Left ventricle myocardium inferior (tissue), 1 donor: Measurements from ENCODE around the gene SPATA6. TPM values are rescaled to one million over a fixed set of nuclear protein-coding genes. Genes with fewer than 3 reads are reported as not detected.
A peak's percentile ranks its signal among the peaks of the same experiment; 100 is the strongest.
"Not testable (repeated sequence)": the region's sequence is repeated elsewhere in the genome, so short reads cannot be mapped to it uniquely, and the experiment has no call there.

Source experiments
- DNase-seq: peaks from one replicate; pipeline ENCODE4 v3.0.0-alpha.2; 2020
- H3K27ac ChIP-seq: fragments of 200-600 bp; replicated peaks from 2 replicates; pipeline ENCODE4 v1.8.0; 2021
- H3K27me3 ChIP-seq: fragments of 200-600 bp; 2 replicates; pipeline ENCODE4 v1.8.0; 2021; ENCODE audit warnings: low read depth
- H3K36me3 ChIP-seq: fragments of 200-600 bp; 2 replicates; pipeline ENCODE4 v1.8.0; 2021
- H3K4me1 ChIP-seq: fragments of 200-600 bp; 2 replicates; pipeline ENCODE4 v1.8.0; 2021
- H3K4me3 ChIP-seq: fragments of 200-600 bp; 2 replicates; pipeline ENCODE4 v1.8.0; 2021; ENCODE audit warnings: mild to moderate bottlenecking, moderate library complexity
- H3K9me3 ChIP-seq: fragments of 200-600 bp; replicated peaks from 2 replicates; pipeline ENCODE4 v1.8.0; 2021
- CTCF ChIP-seq: fragments of 200-600 bp; IDR thresholded peaks from 2 replicates; pipeline ENCODE4 v1.8.0; 2021; ENCODE audit warnings: antibody characterized with exemption, mild to moderate bottlenecking, borderline replicate concordance
- intact Hi-C: fragments of 100-400 bp; cut with micrococcal nuclease; formaldehyde crosslinking; loops from one replicate; pipeline ENCODE4 v1.11.0; 2022
- long read RNA-seq: library from polyadenylated mRNA; unstranded; transcript quantifications from one replicate; pipeline ENCODE4 v2.0.0, GENCODE V29; 2021
- total RNA-seq: library from RNA; stranded (reverse); fragmentation: NEBNext Ultra II Directional; extraction: Animal tissue kit (Norgen Biotek cat#: 25700); gene quantifications from one replicate; pipeline ENCODE4 v1.2.1, GENCODE V29; 2021
- donor health status: DM: no; HTN: yes; CAD: no; lungs with severe emphysema.

SPATA6 gene
- 9.3 TPM for total RNA-seq
- long read RNA-seq, partial matches to known transcripts, result 0 of 8 reads
- long read RNA-seq, other reads (novel, unspliced or antisense), result 8 of 8 reads

GRCh38 chr1:48471691-48472576, at the start of gene SPATA6:
SPATA6 (minus strand) TSS chr1:48472204; CDS start chr1:48472008, 196 bp downstream.
- peak; percentile 14 for TF ChIP-seq CTCF
- H3K9me3 ChIP-seq, result peaks cover 6% of the 10 kb centered on the region
- DNase-seq, result peak; percentile 98
- peak within 1 kb of the TSS; percentile 90 for H3K27ac ChIP-seq
- H3K4me1 ChIP-seq, result peaks cover 39% of the 10 kb centered on the region
- intact Hi-C loops, result no loop called here
- H3K27me3 ChIP-seq, result no peaks in the 10 kb centered on the region
- H3K4me3 ChIP-seq, result peak within 1 kb of the TSS; percentile 86
- no peaks in the 10 kb centered on the region for H3K36me3 ChIP-seq

DNA sequence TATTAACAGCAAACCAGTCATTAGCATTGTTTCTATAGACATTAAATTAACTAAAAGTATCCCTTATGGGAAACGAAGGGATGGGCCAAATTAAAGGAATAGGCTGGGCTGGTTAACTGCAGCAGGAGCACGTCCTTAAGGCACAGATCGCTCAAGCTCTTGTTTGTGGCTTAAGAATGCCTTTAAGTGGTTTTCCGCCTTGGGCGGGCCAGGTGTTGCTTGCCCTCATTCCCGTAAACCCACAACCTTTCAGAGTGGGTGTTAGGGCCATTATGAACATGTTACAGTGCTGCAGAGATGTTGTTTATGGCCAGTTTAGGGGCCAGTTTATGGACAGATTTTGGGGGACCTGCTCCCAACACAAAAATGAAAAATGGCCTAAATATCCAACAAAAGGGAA, 47.9 kb upstream of the SPATA6 start:
- H3K9me3 ChIP-seq, intact Hi-C loops: not testable (repeated sequence)

DNA sequence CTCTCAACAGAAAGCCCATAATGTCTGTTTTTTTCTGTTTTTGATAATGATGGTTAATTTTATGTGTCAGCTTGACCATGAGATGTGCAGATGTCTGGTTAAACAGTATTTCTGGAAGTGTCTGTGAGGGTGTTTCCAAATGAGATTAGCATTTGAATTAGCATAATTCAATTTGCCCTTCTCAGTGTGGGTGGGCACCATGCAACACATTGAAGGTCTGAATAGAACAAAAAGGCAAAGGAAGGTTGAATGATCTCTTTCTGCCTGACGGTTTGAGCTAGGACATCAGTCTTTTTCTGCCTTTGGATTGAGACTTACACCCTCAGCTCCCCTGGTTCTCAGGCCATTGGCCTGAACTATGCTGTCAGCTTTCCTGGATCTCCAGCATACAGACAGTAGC, 34.9 kb upstream of the SPATA6 start:
- intact Hi-C loops, result no loop called here
- Histone ChIP-seq H3K27ac (no peak overlapping the region), H3K27me3 (peaks cover 39% of the 10 kb centered on the region), H3K36me3 (no peaks in the 10 kb centered on the region), H3K4me1 (no peaks in the 10 kb centered on the region), H3K4me3 (no peak overlapping the region), H3K9me3 (no peaks in the 10 kb centered on the region)
- DNase-seq, result no peak
- TF ChIP-seq CTCF, result no peak

More for the DNA sequence above, 47.9 kb upstream of the SPATA6 start:
- H3K27me3 ChIP-seq, result peaks cover 19% of the 10 kb centered on the region
- DNase-seq, H3K27ac ChIP-seq, H3K4me1 ChIP-seq, H3K36me3 ChIP-seq, H3K4me3 ChIP-seq: not testable (repeated sequence)

DNA sequence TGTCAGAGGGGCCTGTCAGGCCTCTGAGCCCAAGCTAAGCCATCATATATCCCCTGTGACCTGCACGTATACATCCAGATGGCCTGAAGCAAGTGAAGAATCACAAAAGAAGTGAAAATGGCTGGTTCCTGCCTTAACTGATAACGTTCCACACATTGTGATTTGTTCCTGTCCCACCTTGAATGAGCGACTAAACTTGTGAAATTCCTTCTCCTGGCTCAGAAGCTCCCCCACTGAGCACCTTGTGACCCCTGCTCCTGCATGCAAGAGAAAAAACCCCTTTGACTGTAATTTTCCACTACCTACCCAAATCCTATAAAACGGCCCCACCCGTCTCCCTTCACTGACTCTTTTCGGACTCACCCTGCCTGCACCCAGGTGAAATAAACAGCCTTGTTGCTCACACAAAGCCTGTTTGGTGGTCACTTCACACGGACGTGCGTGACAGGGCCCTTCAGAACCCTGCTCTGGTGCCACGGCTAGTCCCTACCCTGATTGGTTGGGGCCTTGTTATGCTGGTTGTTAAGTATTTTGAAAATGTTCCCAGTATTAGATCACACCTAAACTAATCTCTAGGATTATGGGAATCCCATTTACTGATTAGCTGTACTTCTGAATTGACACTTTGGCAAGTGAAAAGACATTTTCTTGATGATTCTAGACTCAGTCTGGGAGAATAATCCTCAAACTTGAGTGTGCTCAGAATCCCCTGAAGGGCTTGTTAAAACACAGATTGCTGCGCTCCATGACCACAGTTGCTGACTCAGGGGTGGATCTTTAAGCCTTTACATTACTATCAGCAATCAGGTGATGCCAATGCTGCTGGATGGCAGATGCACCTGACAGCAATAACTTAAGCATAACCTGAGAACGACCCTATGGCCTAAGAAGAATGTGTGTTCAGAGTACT, 28.8 kb upstream of the SPATA6 start:
- Histone ChIP-seq H3K36me3 (no peaks in the 10 kb centered on the region), H3K27ac (no peak overlapping the region), H3K27me3 (no peaks in the 10 kb centered on the region), H3K4me1 (peaks cover 6% of the 10 kb centered on the region), H3K9me3 (no peaks in the 10 kb centered on the region), H3K4me3 (no peak overlapping the region)
- TF ChIP-seq CTCF, result no peak
- intact Hi-C loops, result no loop called here
- DNase-seq, result no peak

DNA sequence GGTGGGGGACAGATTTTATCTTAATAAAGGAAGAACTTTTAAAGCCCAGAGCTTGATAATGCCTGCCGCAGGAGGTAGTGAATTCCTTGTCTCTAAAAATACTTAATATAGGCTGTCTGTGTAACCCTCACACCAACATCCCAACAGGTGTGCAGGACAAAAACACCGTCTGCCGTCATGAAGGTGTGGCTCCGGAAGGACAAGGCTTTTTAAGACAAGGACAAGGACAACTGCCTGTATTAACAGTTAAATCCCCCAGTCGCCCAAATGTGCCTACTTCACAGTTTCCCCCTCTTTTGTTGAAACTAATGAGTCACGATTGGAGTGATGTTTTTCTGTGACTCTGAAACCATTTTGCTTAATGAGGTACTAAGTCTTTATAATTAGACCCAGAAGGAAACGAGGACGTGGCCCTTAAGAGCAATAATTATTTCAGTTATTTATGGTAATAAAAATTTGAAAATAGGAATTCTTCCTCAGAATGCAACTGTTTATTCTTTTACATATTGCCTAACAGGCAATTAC, 27.3 kb upstream of the SPATA6 start:
- intact Hi-C loops, result loop anchor here (10.0 kb wide), 1 partner anchor 244 kb away; no protein-coding TSS in a partner anchor
- Histone ChIP-seq H3K9me3 (no peaks in the 10 kb centered on the region), H3K36me3 (no peaks in the 10 kb centered on the region), H3K4me3 (no peak overlapping the region), H3K27ac (no peak overlapping the region), H3K4me1 (peaks cover 6% of the 10 kb centered on the region), H3K27me3 (no peaks in the 10 kb centered on the region)
- TF ChIP-seq CTCF, result no peak
- no peak for DNase-seq
